Measurements from ENCODE around the gene SIGLEC7.

- TF ChIP-seq CTCF (IDR thresholded peaks at IDR 0.05) (no peak), POLR2A (IDR thresholded peaks at IDR 0.05) (no peak)
Observed at GRCh38 chr19:51119611-51120010, 22.5 kb upstream of the SIGLEC7 start.

All from thyroid gland (tissue), 4 donors.